GM18526 (cell line): ENCODE measurements around the gene VLDLR.

ENCODE experiments used
- POLR2A ChIP-seq: IDR thresholded peaks from 3 replicates; pipeline ENCODE4 v1.6.1; 2011; ENCODE audit not compliant: insufficient read length; ENCODE audit errors: extremely low read depth

The VLDLR gene

GRCh38 chr9:2638871-2639673 lies 17.5 kb downstream of the VLDLR start:
- no peak for TF ChIP-seq POLR2A

DNA sequence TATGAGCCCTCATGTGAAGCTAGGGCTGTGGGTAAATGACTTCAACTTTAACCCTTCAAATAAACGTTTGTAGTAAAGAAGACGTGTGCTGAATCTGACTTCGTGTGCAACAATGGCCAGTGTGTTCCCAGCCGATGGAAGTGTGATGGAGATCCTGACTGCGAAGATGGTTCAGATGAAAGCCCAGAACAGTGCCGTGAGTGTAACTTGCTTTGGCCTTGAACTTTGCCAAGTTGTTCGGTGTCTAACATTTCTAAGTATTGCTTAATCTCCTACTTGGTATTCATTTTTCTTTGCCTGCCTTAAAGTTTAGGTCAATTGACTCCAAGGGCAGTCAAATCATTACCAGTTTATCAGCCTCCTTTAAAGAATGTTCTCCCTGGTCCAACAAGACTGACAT lies 18.2 kb downstream of the VLDLR start:
- TF ChIP-seq POLR2A: no peak

- no peak for TF ChIP-seq POLR2A
These were observed 19.0 kb downstream of the VLDLR start for GRCh38 chr9:2640570-2640969.

DNA sequence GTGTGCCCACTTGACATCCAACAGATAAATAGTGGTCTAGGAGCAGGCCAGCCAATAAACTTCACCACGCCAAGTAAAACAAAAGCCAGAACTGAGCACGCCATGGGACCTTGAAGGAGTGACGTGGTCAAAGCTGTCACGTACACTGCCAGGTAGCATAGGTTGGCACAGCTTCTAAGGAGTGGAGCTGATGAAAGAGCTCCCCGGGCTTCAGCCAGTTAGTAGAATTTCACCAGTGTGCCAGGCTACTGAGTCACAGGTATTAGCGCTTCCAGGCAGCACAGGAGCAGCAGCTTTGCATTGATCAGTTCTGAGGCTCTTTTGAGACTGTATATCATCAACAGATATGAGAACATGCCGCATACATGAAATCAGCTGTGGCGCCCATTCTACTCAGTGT lies 19.4 kb downstream of the VLDLR start:
- no peak for TF ChIP-seq POLR2A

- TF ChIP-seq POLR2A: no peak
These were observed 20.5 kb downstream of the VLDLR start for GRCh38 chr9:2642068-2642467.

DNA sequence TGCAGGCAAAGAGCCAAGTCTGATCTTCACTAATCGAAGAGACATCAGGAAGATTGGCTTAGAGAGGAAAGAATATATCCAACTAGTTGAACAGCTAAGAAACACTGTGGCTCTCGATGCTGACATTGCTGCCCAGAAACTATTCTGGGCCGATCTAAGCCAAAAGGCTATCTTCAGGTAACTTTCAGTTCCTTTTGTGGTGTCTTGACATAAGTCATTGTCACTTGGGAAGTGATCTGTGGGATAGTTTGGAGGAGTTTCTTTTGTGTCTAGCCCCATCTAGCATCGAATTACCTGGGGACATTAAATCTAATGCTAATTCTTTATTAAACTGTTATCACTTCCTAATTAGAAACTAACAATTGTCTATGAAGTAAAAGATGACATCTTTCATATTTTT lies 24.0 kb downstream of the VLDLR start:
- TF ChIP-seq POLR2A: no peak

- TF ChIP-seq POLR2A: no peak
These were observed 33.9 kb downstream of the VLDLR start for GRCh38 chr9:2655411-2655901.

GRCh38 chr9:2657427-2657826 lies 35.8 kb downstream of the VLDLR start:
- TF ChIP-seq POLR2A: no peak

DNA sequence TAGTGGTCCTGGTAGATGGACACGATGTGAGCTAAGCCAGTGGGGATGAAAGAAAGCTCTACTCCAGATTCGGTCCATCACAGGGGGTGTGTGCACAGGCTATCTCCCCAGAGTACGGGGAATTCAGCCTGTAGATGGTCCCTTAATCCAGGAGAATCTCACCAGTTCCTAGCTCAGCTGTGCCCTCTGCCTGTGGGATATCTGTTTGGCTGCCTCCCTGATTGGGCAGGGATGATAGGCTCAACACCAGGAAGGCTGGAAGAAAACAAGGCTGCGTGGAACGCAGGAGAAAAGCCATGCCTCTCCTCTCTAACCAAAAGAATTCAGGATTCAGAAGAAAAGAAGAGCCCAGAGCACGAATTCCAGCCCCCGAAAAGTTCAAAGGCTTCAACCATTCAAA lies 40.9 kb downstream of the VLDLR start:
- no peak for TF ChIP-seq POLR2A

- TF ChIP-seq POLR2A: no peak
These were observed 42.0 kb downstream of the VLDLR start for GRCh38 chr9:2663461-2664173.

DNA sequence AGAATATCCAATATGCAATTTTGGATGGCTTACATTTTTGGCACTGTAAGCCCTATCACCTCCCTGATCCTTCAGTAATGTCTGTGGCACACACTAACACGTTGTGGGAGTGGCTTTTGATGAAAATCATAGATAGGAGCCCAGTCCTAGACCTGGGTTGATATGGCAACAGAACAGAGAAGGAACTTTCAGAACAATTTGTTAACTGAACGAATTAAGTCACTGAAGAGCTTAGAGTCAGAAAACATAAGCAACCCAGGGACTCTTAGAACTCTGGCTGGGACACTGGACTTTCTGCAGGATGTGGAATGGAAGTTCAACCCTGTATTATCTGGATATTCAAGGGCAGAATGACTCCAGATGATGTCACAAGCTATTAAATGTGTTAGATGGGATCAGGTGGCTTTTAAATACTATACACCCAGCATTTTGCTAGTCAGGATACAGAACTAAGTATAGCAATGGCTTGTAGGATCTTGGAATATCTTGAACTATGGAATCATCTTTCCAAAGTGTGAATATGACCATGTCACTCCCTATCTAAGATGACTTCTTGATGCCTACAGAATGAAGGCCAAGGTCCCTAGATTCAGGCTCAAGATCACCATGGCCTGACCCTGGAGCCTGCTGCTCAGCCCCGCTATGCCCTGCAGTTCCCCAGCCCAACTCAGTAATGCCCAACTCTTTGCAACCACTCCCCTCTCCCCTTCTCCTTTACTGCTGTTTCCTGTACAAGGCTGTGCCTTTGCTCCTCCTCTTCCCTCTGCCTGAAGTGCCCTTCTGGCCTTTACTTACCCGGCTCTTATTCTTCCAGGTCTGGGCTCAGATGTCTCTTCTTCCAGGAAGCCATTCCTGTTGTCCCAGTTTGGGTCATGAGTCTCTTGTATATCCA lies 42.8 kb downstream of the VLDLR start:
- TF ChIP-seq POLR2A: no peak

DNA sequence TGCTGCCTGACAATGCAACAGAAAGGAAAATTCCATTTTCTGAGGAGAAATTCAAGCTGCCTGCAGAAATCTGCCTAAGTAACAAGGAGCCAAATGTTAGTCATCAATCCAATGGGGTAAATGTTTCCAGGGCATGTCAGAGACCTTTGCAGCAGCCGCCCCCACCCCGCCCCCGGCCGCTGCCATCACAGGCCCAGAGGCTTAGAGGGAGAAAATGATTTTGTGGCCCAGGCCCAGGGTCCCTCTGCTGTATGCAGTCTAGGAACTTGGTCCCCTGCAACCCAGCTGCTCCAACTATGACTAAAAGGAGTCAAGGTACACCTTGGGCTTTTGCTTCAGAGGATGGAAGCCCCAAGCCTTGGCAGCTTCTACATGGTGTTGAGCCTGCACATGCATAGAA lies 45.0 kb downstream of the VLDLR start:
- TF ChIP-seq POLR2A: no peak

GRCh38 chr9:2673161-2673560 lies 51.6 kb downstream of the VLDLR start:
- no peak for TF ChIP-seq POLR2A

DNA sequence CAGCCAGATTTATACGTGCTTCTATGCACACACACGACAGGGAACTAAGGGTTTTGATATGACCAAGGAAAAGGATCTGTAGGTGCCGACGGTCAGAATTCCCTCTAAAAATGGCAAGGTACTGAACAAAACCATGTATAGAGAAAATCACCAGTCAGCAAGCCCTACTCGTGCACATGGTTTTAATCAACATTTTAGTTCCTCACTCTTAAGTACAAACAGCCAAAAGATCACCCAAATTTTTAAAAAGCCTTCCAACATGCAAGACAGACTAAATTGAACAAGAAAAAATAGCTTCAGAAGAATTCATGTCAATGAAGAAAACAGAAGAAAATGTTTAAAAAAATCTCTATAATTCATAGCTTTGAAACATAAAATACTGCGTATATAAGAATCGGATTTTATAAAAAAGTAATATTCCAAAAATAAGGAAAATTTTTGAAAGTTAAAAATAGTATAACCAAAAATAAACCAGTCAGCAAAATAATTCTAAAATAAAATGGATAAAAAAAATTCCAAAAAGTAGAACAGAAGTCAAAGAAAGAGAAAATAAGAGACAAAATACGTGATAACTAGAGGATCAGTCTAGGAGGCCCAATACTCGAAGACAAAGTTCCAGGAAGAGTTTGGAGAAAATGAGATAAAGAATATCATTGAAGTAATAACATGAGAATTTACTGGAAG lies 52.7 kb downstream of the VLDLR start:
- TF ChIP-seq POLR2A: no peak

DNA sequence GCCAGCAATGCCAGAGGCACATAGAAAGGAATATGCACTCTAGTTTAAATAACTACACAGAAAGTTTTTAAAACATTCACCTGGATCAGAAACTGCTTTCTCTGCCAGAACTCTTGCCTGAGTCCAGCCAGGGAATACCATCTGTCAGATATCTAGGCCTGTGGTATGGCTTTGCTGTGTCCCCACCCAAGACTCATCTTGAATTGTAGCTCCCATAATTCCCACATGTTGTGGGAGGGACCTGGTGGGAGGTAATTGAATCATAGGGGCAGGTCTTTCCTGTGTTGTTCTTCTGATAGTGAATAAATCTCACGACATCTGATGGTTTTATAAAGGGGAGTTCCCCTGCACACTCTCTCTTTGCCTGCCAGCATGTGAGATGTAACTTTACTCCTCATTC lies 54.2 kb downstream of the VLDLR start:
- no peak for TF ChIP-seq POLR2A
